ENCODE results near the gene KRT6B. TPM values are rescaled to one million over a fixed set of nuclear protein-coding genes. Genes with fewer than 3 reads are reported as not detected.

Gene KRT6B
- polyA plus RNA-seq, 1 donor (not counting 4 experiments of a cell fraction or from before 2014, with no cell fraction given), result 2,016 TPM

DNA sequence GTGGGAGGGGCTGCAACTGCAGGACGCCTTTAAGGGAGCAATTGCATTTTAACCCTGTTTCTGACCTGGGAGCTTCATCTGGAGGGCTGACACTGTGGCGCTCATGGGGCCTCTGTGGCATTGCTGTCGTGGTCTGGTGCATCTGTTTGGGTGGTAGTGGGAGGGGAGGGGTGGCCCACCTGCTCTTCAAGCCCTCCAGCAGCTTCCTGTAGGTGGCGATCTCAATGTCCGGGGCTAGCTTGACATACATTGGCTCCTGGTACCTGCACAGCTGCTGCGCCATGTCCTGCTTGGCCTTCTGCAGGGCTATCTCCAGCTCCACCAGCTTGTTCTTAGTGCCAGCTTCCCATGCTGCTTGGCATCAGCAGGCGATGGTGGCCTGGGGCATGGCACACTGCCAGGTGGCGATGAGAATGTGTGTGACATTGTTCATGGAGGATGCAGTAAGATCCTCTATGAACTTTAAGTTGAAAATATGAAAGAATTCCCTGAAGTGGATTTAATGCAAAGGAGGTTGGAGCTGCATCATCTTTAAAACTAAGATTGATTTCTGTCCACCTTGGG lies 38.1 kb downstream of the KRT6B start:
- no peak for FAIRE-seq
- Histone ChIP-seq H3K4me3 (ENCODE audit: control insufficient read depth in 2 of 3, extremely low read depth in 1 of 3, insufficient read depth in 2 of 3, low read depth in 1 of 3, low read length in 3 of 3) (no peak overlapping the region), H3K9me3 (ENCODE audit: control insufficient read depth, low read depth, low read length) (no peaks in the 10 kb centered on the region), H4K20me1 (ENCODE audit: control insufficient read depth, extremely low read depth, insufficient read depth, low read length) (no peaks in the 10 kb centered on the region), H3K79me2 (ENCODE audit: control insufficient read depth, insufficient read depth, low read length) (no peaks in the 10 kb centered on the region), H3K4me2 (ENCODE audit: control insufficient read depth, extremely low read depth, insufficient read depth, low read depth, low read length) (no peak overlapping the region), H3K27ac (ENCODE audit: control insufficient read depth, insufficient read depth, low read length) (no peak overlapping the region), H3K4me1 (ENCODE audit: control insufficient read depth, extremely low read depth, insufficient read depth, low read length) (peaks cover 19% of the 10 kb centered on the region), H3K9me1 (ENCODE audit: control insufficient read depth, extremely low read depth, insufficient read depth, low read length) (no peaks in the 10 kb centered on the region), H3K27me3 (ENCODE audit: control insufficient read depth, extremely low read depth, insufficient read depth, low read length) (no peaks in the 10 kb centered on the region), H3K9ac (ENCODE audit: control insufficient read depth, extremely low read depth, insufficient read depth, low read length) (no peak overlapping the region), H2AFZ (ENCODE audit: control insufficient read depth, low read length) (no peak overlapping the region), H3K36me3 (ENCODE audit: control insufficient read depth in 2 of 2, extremely low read depth in 1 of 2, insufficient read depth in 2 of 2, low read length in 2 of 2) (no peaks in the 10 kb centered on the region)
- DNase-seq (ENCODE audit: low read depth, low spot score), result no peak
- TF ChIP-seq EZH2 (IDR thresholded peaks at IDR 0.05; ENCODE audit: low read length), result no peak
- TF ChIP-seq, protein P1, sequence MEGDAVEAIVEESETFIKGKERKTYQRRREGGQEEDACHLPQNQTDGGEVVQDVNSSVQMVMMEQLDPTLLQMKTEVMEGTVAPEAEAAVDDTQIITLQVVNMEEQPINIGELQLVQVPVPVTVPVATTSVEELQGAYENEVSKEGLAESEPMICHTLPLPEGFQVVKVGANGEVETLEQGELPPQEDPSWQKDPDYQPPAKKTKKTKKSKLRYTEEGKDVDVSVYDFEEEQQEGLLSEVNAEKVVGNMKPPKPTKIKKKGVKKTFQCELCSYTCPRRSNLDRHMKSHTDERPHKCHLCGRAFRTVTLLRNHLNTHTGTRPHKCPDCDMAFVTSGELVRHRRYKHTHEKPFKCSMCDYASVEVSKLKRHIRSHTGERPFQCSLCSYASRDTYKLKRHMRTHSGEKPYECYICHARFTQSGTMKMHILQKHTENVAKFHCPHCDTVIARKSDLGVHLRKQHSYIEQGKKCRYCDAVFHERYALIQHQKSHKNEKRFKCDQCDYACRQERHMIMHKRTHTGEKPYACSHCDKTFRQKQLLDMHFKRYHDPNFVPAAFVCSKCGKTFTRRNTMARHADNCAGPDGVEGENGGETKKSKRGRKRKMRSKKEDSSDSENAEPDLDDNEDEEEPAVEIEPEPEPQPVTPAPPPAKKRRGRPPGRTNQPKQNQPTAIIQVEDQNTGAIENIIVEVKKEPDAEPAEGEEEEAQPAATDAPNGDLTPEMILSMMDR (optimal IDR thresholded peaks at IDR 0.05 in 1 of 3, IDR thresholded peaks at IDR 0.05 in 1 of 3, conservative IDR thresholded peaks at IDR 0.05 in 1 of 3; ENCODE audit: extremely low read depth in 1 of 3, insufficient read depth in 2 of 3, low read length in 3 of 3), result peak in 1 of 3 experiments; percentile 8
- dilution Hi-C loops (cut with MboI; ENCODE audit: extremely low pct_ligation_motif_present, low sequenced_read_pairs), result no loop called here

DNA sequence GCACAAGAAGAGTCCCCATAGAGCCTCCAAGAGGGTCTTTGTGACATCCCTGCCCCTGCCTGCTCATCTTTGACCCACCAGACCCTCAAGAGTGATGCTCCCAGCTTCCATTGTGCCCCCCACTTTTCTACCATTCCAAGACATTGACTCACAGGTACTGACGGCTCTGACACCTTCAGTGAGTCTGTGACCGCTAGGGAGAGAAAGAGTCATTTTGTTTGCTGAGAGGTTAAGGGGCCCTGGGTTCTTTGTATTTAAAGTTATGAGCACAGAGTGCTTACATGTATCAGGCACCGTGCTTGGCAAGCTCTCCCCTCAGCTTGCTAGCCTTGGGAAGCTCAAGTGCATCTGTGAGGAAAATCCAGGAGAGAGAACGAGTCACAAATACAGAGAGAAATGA lies 38.7 kb downstream of the KRT6B start:
- H3K4me3 ChIP-seq (ENCODE audit: control insufficient read depth in 2 of 3, extremely low read depth in 1 of 3, insufficient read depth in 2 of 3, low read depth in 1 of 3, low read length in 3 of 3), result no peak overlapping the region
- no peak for FAIRE-seq
- no peak for DNase-seq (ENCODE audit: low read depth, low spot score)
- peaks cover 15% of the 10 kb centered on the region for H3K4me1 ChIP-seq (ENCODE audit: control insufficient read depth, extremely low read depth, insufficient read depth, low read length)
- no peaks in the 10 kb centered on the region for H3K36me3 ChIP-seq (ENCODE audit: control insufficient read depth in 2 of 2, extremely low read depth in 1 of 2, insufficient read depth in 2 of 2, low read length in 2 of 2)
- H3K27me3 ChIP-seq (ENCODE audit: control insufficient read depth, extremely low read depth, insufficient read depth, low read length), result peaks cover 3% of the 10 kb centered on the region
- dilution Hi-C loops (cut with MboI; ENCODE audit: extremely low pct_ligation_motif_present, low sequenced_read_pairs), result no loop called here
- TF ChIP-seq, protein P1 (optimal IDR thresholded peaks at IDR 0.05 in 1 of 3, IDR thresholded peaks at IDR 0.05 in 1 of 3, conservative IDR thresholded peaks at IDR 0.05 in 1 of 3; ENCODE audit: extremely low read depth in 1 of 3, insufficient read depth in 2 of 3, low read length in 3 of 3), result no peak
- TF ChIP-seq EZH2 (IDR thresholded peaks at IDR 0.05; ENCODE audit: low read length), result no peak
- H3K9ac ChIP-seq (ENCODE audit: control insufficient read depth, extremely low read depth, insufficient read depth, low read length), result no peak overlapping the region
- no peak overlapping the region for H3K4me2 ChIP-seq (ENCODE audit: control insufficient read depth, extremely low read depth, insufficient read depth, low read depth, low read length)
- no peaks in the 10 kb centered on the region for H4K20me1 ChIP-seq (ENCODE audit: control insufficient read depth, extremely low read depth, insufficient read depth, low read length)
- no peak overlapping the region for H3K27ac ChIP-seq (ENCODE audit: control insufficient read depth, insufficient read depth, low read length)
- no peaks in the 10 kb centered on the region for H3K79me2 ChIP-seq (ENCODE audit: control insufficient read depth, insufficient read depth, low read length)
- H3K9me3 ChIP-seq (ENCODE audit: control insufficient read depth, low read depth, low read length), result no peaks in the 10 kb centered on the region
- H2AFZ ChIP-seq (ENCODE audit: control insufficient read depth, low read length), result no peak overlapping the region
- H3K9me1 ChIP-seq (ENCODE audit: control insufficient read depth, extremely low read depth, insufficient read depth, low read length), result no peaks in the 10 kb centered on the region

Data from keratinocyte (primary cell).